HG03342 (cell line): ENCODE data around the gene DARS2.
"Not testable (repeated sequence)": the region's sequence is repeated elsewhere in the genome, so short reads cannot be mapped to it uniquely, and the experiment has no call there.

ENCODE experiments used
- ATAC-seq: cut with Tn5 transposase; IDR thresholded peaks from one replicate; pipeline ENCODE4 v1.9.1; 2021; ENCODE audit warnings: mild to moderate bottlenecking, moderate library complexity; ENCODE audit not compliant: unreplicated experiment

DARS2 gene, protein sequence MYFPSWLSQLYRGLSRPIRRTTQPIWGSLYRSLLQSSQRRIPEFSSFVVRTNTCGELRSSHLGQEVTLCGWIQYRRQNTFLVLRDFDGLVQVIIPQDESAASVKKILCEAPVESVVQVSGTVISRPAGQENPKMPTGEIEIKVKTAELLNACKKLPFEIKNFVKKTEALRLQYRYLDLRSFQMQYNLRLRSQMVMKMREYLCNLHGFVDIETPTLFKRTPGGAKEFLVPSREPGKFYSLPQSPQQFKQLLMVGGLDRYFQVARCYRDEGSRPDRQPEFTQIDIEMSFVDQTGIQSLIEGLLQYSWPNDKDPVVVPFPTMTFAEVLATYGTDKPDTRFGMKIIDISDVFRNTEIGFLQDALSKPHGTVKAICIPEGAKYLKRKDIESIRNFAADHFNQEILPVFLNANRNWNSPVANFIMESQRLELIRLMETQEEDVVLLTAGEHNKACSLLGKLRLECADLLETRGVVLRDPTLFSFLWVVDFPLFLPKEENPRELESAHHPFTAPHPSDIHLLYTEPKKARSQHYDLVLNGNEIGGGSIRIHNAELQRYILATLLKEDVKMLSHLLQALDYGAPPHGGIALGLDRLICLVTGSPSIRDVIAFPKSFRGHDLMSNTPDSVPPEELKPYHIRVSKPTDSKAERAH

DNA sequence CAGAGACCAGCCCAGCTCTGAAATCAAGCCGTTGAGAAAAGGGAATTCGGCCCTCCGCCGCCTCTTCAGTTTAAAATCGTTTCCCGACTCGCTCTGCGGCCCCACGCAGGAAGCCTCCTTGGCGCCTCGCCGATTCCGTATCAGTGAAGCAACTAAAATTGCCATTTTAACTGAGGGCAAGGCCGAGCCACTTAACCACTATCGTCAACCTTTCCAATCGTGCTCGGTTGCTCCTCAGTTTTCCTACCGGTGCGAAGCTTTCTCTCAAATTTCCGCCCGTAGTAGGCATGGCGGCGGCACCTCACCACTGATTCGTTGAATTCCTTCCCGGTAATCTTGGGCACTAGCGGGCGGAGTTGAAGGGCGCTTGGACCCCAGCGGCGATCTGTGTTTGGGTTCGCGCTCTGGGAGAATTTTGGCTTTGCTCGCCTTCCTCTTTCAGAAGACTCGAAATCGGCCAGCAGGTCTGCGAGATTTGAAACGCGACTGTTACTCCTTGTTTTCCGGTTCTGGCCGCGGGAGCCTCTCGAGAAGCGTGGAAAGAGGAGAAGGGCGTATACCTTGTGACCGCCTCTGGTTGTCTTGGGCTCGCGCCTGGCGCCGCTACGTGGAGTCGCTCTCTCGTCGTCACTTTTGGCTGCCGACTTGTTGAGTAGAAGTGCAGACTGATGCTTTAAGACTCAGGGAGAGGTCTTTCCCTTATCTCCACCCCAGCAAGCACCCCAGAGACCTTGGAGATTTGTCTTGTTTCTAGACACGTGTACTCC is at the start of gene DARS2, which contains the start of gene CENPL:
Gene DARS2, plus strand, starts transcription at position 359 of the 767 bp plus-strand sequence. CDS start 557 bp downstream, outside the sequence.
Gene CENPL, minus strand, starts transcription at position 569 of the 767 bp plus-strand sequence. CDS start 13,584 bp downstream, outside the sequence.
- peak; percentile 79 for ATAC-seq

DNA sequence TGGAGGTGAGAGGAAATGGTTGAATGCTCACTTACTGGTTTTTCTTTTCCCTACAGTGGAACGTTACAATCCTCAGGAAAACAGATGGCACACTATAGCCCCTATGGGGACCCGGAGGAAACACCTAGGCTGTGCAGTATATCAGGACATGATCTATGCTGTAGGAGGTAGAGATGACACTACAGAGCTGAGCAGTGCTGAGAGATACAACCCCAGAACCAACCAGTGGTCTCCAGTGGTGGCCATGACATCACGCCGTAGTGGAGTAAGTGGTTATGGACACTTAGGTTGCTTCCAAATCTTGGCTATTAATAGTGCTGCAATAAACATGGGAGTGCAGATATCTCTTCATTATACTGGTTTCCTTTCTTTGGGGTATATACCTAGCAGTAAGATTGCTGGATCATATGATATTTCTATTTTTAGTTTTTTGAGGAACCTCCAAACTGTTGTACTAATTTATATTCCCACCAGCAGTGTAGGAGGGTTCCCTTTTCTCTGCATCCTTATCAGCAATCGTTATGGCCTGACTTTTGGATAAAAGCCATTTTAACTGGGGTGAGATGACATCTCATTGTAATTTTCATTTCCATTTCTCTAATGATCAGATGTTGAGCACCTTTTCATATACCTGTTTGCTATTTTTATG is 48.8 kb upstream of the DARS2 start:
- ATAC-seq: no peak

DNA sequence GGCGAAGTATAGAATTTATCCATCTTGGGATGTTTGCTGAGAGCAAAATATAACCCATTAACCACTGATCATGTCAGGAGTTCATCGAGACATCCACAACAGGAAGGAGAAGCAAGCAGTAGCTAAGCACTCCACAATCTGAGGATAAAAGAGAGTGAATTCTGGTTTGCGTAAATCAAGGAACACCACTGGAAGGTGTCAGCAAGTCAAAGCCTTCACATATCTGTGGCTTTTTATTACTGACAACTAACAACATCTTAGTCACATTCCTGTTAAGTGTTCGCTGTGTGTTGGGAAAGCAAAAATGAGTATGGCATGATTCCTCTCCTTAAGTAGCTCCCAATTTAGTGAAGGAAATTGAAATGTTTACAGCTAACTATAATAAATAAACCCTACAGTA is 44.5 kb upstream of the DARS2 start:
- ATAC-seq: no peak

DNA sequence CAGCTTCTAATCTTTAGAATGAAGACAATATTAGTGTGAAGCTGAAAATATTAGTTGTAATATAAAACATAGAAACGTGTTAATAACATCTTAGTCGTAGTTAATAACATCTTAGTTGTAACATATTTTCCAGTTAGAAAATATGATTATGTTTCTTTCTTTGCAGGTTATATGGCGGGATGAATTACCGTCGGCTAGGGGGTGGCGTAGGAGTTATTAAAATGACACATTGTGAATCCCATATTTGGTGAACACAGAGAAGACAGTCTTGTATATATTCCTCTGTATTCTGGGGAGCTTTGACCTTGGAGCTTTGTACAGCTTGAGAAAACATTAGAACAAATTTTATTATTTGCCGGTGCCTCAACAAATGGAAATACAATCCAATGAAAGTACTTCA is 39.5 kb upstream of the DARS2 start:
- no peak for ATAC-seq

DNA sequence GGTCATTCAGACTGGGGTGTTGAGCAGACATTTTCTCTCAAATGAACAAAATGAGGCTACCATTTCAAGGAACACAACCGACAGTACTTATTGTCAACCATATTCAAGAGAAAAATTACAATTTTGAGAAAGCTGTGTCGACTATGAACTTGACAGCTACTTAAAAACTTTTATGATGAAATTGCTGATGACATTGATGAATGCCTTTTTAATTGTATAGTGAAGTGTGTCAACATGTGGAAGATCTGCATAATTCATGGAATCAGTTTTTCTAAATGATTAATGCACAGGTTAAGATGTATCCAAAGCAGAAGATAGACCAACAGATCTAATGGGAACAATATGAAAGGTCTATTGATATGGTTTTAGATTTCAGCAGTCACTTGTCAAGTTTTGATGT is 34.6 kb upstream of the DARS2 start:
- ATAC-seq: no peak

DNA sequence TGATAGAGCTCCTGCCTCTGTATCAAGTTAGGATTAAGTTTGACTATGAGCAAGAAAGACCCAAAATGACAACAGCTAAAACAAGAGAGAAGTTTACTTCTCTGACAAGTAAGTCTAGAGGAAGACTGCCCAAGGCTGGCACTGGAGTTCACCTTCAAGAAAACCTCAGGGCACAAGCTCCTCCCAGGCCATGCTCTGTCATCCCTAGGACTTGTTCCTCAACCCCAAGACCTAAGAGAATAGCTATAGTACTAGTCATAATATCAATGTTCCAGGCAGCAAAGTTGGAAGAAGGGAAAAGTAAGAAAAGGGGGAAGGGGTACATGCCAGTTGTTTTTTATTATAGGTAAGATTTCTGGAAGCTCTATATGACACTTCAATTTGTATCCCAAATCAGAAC is 26.4 kb upstream of the DARS2 start:
- no peak for ATAC-seq

DNA sequence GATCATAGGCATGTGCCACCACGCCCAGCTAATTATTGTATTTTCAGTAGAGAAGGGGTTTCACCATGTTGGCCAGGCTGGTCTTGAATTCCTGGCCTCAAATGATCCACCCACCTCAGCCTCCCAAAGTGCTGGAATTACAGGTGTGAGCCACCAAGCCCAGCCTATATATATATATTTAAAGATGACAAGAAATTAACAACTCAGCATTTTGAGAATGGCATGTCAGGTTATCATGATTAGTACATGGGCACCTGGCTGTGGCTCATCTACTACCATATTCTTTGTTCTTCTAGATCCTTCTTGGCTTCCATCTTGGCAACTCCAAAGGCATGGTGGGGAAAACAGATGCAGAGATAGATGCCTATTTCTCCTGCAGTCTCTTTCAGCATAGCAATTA is 24.5 kb upstream of the DARS2 start:
- not testable (repeated sequence) for ATAC-seq

DNA sequence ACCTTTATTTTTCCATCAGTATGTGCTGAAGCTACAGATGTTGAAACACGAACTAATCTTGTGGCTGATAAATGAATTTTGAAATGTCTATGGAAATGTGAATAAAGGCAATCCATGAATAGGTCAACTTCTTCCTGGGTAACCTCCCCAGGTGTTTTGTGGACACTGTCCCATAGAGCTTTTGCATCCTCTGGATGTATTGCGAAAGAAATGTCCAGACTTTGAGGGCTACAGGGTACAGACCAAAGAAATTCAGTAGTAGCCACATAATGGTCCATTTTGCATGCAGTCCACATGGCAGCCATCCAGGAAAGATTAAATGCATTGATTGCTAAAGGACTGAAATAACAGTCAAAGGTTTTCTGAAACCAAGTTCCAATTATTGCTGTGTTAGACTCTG is 21.5 kb upstream of the DARS2 start:
- ATAC-seq: no peak

DNA sequence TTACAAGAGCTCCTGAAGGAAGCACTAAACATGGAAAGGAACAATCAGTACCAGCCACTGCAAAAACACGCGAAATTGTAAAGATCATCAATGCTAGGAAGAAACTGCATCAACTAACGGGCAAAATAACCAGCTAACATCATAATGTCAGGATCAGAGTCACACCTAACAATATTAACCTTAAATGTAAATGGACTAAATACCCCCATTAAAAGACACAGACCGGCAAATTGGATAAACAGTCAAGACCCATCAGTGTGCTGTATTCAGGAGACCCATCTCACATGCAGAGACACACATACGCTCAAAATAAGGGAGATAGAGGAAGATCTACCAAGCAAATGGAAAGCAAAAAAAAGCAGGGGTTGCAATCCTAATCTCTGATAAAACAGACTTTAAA is 10.8 kb upstream of the DARS2 start:
- ATAC-seq: not testable (repeated sequence)

DNA sequence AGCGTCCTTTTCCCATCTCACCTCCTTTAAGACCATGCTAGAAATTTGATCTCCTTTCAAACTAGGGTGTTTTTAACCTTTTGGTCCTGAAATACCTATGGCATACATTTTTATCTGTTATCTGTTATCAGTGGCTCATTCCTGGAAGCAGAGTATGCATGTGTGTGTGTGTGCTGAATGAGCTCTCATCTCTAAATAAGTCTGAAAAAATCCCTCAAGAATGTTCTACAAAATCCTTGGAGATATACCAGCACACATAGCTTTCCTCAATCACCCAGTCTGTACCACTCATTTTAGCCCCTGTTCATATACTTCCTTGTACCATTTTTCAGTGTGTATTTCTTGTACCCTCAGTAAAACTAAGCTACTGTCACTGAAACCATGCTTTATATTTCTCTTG is 6.0 kb upstream of the DARS2 start:
- no peak for ATAC-seq

DNA sequence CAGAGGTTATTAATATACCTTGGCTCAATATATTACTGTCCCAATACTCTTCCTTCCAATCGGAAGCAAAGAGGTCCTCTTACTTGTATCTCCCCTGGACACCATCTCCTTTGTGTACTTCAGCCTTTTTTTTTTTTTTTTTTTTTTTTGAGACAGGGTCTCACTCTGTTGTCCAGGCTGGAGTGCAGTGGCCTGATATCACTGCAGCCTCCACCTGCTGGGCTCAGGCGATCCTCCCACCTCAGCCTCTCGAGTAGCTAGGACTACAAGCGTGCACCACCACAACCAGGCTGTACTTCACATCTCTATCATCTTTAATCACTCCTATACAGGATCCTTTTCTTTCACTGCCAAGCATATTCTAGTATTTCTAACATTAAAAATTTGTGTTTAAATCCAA is 2.8 kb upstream of the DARS2 start:
- ATAC-seq: no peak

DNA sequence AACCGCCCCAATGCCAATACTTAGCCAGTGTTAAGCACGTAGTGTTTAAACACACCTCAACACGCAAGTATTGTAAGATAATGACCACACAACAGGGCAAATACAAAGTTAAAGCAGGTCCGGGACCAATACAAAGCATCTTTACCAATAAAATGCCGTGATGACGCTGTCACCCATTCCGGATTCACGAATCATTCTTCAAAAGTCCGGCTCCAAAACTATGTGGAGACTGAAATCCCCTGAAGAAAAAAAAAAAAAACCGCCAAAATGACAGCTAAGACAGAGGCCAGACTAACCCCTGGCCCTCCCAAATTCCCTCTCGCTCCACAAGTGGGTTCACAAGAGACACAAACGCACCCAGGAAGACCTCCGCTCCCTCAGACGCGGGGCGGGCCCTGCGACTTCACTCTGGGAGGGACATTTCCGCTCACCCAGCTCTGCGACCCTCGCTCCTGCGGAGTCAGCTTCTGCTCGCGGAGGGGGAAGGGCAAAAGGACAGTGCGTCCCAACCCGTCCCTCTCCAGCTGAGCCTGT is 625 bp upstream of the DARS2 start:
- peak; percentile 37 for ATAC-seq

DNA sequence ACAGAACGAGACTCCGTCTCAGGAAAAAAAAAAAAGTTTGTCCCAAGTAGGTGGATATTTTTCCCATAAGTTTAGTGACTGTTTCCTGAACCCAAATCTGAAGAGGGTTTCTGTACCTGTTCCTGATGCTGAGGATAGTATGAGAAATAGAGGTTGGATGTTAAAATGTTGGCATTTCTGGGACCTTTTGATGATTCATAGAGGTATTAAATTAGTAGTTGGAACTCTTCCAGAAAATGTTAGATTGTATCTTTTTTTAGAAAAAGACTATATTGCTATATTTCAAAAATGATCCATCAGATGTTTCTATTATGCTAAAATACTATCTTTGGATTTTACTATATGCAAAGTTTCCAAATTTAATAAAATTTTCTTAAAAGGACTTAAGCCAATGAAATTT is 3.1 kb downstream of the DARS2 start:
- ATAC-seq: no peak

DNA sequence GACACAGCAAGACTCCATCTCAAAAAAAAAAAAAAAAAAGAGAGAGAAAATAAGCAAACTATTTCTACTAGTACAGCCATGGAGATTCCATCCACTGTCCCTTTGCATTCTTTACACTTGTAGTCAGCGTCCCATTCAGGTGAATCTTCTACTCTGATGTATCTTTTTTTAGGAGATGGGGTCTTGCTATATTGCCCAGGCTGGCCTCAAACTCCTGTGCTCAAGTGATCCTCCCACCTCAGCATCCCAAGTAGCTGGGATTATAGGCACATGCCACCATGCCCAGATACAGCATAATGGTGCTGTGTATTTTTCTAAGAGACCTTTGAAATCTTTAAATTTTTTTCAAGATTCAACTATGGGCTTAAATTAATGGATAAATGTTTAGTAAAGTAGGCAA is 8.3 kb downstream of the DARS2 start:
- no peak for ATAC-seq

DNA sequence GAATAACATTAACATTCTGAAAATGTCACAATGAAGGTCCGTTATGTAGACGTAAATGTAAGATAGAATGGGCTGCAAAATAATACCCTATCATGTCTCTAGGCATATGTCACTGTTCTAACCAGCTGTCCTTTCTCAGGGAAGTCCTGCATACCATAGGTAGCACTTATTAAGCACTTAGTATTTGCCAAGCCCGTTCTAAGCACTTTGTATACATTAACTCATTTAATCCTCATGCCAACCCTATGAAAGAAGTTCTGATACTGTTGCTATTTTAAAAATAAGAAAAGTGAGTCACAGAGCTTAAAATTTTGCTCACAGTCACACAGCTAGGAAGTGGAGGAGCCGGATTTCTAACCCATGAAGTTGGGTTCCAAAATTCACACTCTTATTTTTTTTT is 27.6 kb downstream of the DARS2 start:
- ATAC-seq: no peak

DNA sequence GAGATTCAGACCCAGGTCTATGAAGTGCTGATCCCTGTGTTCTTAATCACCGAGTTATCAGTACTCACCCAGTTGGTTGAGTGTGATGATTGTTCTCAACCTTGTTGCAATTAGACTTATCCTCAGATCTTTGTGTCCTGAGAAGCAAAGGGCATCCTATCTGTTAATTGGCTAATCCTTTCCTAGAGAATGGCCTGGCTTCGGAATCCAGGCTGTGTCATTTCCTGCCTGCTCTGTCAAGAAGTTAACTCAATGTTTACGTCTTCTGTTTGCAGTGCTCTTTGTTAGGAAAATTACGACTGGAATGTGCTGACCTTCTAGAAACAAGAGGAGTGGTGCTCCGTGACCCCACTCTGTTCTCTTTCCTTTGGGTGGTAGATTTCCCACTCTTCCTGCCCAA is 28.6 kb downstream of the DARS2 start:
- no peak for ATAC-seq

DNA sequence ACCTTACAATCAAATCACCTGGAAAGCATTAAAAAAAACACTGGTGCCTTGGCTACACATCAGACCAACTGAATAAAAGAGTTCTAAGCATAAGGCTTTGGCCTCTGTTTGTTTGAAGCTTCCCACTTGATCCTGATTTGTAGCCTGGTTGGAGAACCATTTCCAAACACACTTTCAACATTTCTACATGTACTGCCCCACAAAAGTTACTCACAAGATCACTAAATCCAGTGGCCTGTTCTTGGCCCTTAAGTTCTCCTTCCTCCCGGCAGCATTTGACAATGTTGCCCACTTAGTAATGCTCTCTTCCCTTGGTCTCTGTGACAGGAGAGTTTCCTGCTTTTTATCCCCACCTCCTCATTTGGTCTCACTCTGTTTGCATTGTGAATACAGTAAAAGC is 31.5 kb downstream of the DARS2 start:
- no peak for ATAC-seq

DNA sequence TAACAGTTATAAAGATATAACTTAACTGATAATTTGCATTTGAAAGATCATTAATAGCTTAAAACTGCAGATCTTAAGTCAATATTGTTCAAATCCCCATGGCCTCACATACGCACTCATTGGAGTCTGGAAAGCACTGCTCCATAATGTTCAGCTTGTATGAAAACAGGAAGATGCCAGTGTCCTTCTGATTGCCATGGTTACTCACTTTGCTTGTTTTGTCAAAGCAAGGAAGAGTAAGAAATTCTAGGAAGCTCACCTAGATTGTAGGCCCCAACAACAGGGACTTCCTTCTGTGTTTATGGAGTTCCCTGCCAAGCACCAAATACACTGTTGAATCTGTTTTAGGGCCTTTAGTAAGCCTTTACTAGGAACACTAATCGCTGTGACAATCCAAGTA is 32.4 kb downstream of the DARS2 start:
- no peak for ATAC-seq

DNA sequence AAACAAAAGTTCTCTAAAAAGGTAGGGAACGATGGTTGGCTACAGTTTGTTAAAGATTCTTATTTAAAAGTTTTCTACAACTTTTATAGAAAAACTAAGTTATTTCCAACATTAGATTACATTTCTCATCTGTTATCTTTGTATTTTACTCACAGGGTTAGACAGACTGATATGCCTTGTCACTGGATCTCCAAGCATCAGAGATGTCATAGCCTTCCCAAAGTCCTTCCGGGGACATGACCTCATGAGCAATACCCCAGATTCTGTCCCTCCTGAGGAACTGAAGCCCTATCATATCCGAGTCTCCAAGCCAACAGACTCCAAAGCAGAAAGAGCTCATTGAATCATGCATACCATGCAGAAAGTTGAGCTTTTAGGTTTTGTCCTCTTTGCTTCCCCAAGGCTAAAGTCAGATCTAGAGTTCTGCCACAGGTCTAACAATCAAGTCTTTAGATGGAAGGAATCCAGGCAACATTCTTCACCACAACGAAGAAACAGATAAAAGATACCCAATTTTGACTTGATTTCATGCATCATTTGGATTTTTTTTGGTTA is 33.0 kb downstream of the DARS2 start:
- ATAC-seq: no peak

DNA sequence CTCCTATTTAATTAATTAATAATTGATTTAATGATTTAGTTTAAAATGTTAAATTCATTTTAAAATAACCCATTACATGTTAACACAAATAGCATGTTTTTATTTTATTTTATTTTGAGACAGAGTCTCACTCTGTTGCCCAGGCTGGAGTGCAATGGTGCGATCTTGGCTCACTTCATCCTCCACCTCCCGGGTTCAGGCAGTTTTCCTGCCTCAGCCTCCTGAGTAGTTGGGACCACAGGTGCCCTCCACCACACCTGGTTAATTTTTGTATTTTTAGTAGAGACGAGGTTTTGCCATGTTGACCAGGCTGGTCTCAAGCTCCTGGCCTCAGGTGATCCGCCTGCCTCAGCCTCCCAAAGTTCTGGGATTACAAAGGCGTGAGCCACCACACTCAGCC is 35.1 kb downstream of the DARS2 start:
- not testable (repeated sequence) for ATAC-seq

DNA sequence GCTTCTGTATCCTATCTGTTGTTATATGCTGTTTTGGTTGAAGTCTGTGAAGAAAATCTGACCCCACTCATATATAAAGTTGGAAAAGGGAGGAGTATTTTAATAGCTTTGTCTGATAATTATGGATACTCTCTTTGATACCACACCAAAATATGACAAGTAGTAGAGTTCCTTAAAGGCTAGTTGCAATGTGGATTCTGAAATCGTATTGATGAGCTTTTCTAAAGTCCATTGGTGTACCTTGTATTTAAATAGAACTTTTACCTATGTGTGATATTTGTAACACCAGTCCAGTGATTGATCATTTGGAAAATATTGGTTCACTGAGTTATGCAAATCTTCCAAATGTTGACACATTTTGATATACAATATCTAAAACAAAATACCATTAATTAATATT is 35.6 kb downstream of the DARS2 start:
- no peak for ATAC-seq
